Ovary (tissue), 9 donors: ENCODE results near the gene CACNA2D3. TPM values are rescaled to one million over a fixed set of nuclear protein-coding genes. Genes with fewer than 3 reads are reported as not detected.

Source experiments
- DNase-seq, 5 donors: peaks; one replicate each; pipeline ENCODE4 v3.0.0-alpha.2; 2019 to 2020
- H3K27ac ChIP-seq, 2 donors: fragments of 200-600 bp; one replicate each; pipeline versions ENCODE4 v1.5.1 to v1.8.0; 2019 to 2022
- H3K27me3 ChIP-seq: fragments of 200-600 bp; one replicate; pipeline ENCODE4 v1.8.0; 2022
- H3K36me3 ChIP-seq: fragments of 200-600 bp; sonication (generic); one replicate; pipeline ENCODE4 v1.5.1; 2019
- H3K4me1 ChIP-seq: one replicate; pipeline ENCODE4 v1.8.1; 2013; ENCODE audit warnings: mild to moderate bottlenecking, moderate library complexity; ENCODE audit not compliant: insufficient read depth
- H3K4me3 ChIP-seq: fragments of 200-600 bp; sonication (generic); one replicate; pipeline ENCODE4 v1.5.1; 2017
- H3K9me3 ChIP-seq, 2 donors: fragments of 200-600 bp in 1 of 2; sonication (generic) in 1 of 2; one replicate each; pipeline versions ENCODE4 v1.5.1 to v1.8.1; 2013 to 2019; ENCODE audit warnings: mild to moderate bottlenecking in 1 of 2, moderate library complexity in 1 of 2
- CTCF ChIP-seq, 3 donors: fragments of 450-650 bp in 2 of 3; fragments of 200-600 bp in 1 of 3; IDR thresholded peaks; one replicate each; pipeline versions ENCODE4 v1.5.1 to v1.8.0; 2016 to 2022; ENCODE audit warnings: antibody characterized with exemption in 3 of 3, mild to moderate bottlenecking in 1 of 3
- EP300 ChIP-seq: sonication (generic); formaldehyde crosslinking; IDR thresholded peaks from one replicate; pipeline ENCODE4 v1.6.1; 2017; ENCODE audit warnings: antibody characterized with exemption
- POLR2A ChIP-seq: fragments of 450-650 bp; IDR thresholded peaks from one replicate; pipeline ENCODE4 v1.6.1; 2017; ENCODE audit warnings: antibody characterized with exemption, mild to moderate bottlenecking, moderate library complexity
- WGBS, 3 donors: extraction: QIAGEN DNeasy Blood & Tissue Kit in 1 of 3; methylation state at CpG; one replicate each; pipeline versions ENCODE4 v1.1.5 to v1.1.7; 2013 to 2017; 5-methylcytosine and 5-hydroxymethylcytosine counted together
- intact Hi-C, 4 donors: fragments of 100-400 bp; cut with DNase I; formaldehyde crosslinking; loops; one replicate each; pipeline versions ENCODE4 v1.11.0 to v1.15.1; 2022 to 2023
- polyA plus RNA-seq, 2 donors: library from polyadenylated mRNA; stranded (reverse); fragments of 200-250 nt in 1 of 2; fragments of 350-450 nt in 1 of 2; fragmentation: Illumina TruSeq in 1 of 2; extraction: RNeasy Lipid Tissue Mini Kit (QIAGEN cat#74804) in 1 of 2; gene quantifications; one replicate each; pipeline ENCODE4 v1.2.3, GENCODE V29; 2013 to 2014
- total RNA-seq, 7 donors: library from RNA; depleted of rRNA in 2 of 7; stranded (reverse); fragments of >200 nt in 2 of 7; fragmentation: NEBNext Ultra II Directional in 3 of 7; extraction: Animal tissue kit (Norgen Biotek cat#: 25700) in 3 of 7; gene quantifications; one replicate each; pipeline versions ENCODE4 v1.1.0 to v1.2.4, GENCODE V29; 2016 to 2023
- donor health status: DM: no; HTN: no; CAD: no; lungs with moderate emphysema.
- donor health status: DM: no; HTN: no; CAD: no.
- donor health status: Bipolar disorder and iron deficiency.
- donor health status: DM: yes; HTN: yes; CAD: no.
- donor health status: DM: no; HTN: no; CAD: no.
- donor health status: DM: yes; HTN: yes; CAD: no.

CACNA2D3 gene
- total and polyA plus RNA-seq, 9 donors = 2.0 to 10.1 (median 4.7) TPM

GRCh38 chr3:54874816-54875556, 752.6 kb downstream of the CACNA2D3 start:
- Histone ChIP-seq H3K27me3 (no peaks in the 10 kb centered on the region), H3K4me1 (no peaks in the 10 kb centered on the region), H3K36me3 (no peaks in the 10 kb centered on the region), H3K4me3 (no peak overlapping the region), H3K27ac (no peak overlapping the region), H3K9me3 (no peaks in the 10 kb centered on the region)
- DNase-seq = no peak
- WGBS, 3 donors = 87 to 97% (median 88%) methylated on average over 7 of the region's 7 CpGs
- no peak for TF ChIP-seq POLR2A
- TF ChIP-seq CTCF (IDR thresholded peaks at IDR 0.05) = no peak
- no peak for TF ChIP-seq EP300
- intact Hi-C loops = loop anchor here in 1 of 4 donors (10.0 kb wide), 1 partner anchor 290 kb away; no protein-coding TSS in a partner anchor

- TF ChIP-seq EP300 (no peak), CTCF (IDR thresholded peaks at IDR 0.05) (no peak), POLR2A (no peak)
- Histone ChIP-seq H3K9me3 (no peaks in the 10 kb centered on the region), H3K27me3 (no peaks in the 10 kb centered on the region), H3K27ac (no peak overlapping the region), H3K36me3 (no peaks in the 10 kb centered on the region), H3K4me3 (no peak overlapping the region), H3K4me1 (peaks cover 3% of the 10 kb centered on the region)
- intact Hi-C loops = loop anchor here in 1 of 4 donors (10.0 kb wide), 1 partner anchor 289 kb away; no protein-coding TSS in a partner anchor
- DNase-seq = no peak
- WGBS, 3 donors = 93 to 95% (median 94%) methylated on average over 8 of the region's 8 CpGs
These were observed 753.4 kb downstream of the CACNA2D3 start for GRCh38 chr3:54875596-54876268.

GRCh38 chr3:54876694-54877093, 754.3 kb downstream of the CACNA2D3 start:
- no peaks in the 10 kb centered on the region for H3K36me3 ChIP-seq
- no peak for TF ChIP-seq POLR2A
- TF ChIP-seq EP300 = no peak
- no peak for TF ChIP-seq CTCF (IDR thresholded peaks at IDR 0.05)
- DNase-seq = no peak
- H3K9me3 ChIP-seq = no peaks in the 10 kb centered on the region
- intact Hi-C loops = loop anchor here in 1 of 4 donors (10.0 kb wide), 1 partner anchor 288 kb away; no protein-coding TSS in a partner anchor
- peaks cover 3% of the 10 kb centered on the region for H3K4me1 ChIP-seq
- no peaks in the 10 kb centered on the region for H3K27me3 ChIP-seq
- WGBS, 3 donors = 90 to 92% (median 91%) methylated on average over 5 of the region's 5 CpGs
- no peak overlapping the region for H3K4me3 ChIP-seq
- H3K27ac ChIP-seq = no peak overlapping the region

- 24 to 54% (median 48%) methylated on average over 4 of the region's 4 CpGs for WGBS, 3 donors
- Histone ChIP-seq H3K4me3 (no peak overlapping the region), H3K27ac (no peak overlapping the region), H3K36me3 (no peaks in the 10 kb centered on the region), H3K27me3 (no peaks in the 10 kb centered on the region), H3K9me3 (no peaks in the 10 kb centered on the region), H3K4me1 (peaks cover 3% of the 10 kb centered on the region)
- DNase-seq = no peak
- no peak for TF ChIP-seq POLR2A
- intact Hi-C loops = loop anchor here in 1 of 4 donors (10.0 kb wide), 1 partner anchor 287 kb away; no protein-coding TSS in a partner anchor
These were observed 755.4 kb downstream of the CACNA2D3 start for GRCh38 chr3:54877730-54878129.
